LoVo (cell line): ENCODE measurements around the gene NUP62.
A peak's percentile ranks its signal among the peaks of the same experiment; 100 is the strongest.

ENCODE experiments used
- DNase-seq: peaks from one replicate; pipeline ENCODE4 v3.0.0-alpha.2; 2016; ENCODE audit warnings: low spot score

Gene NUP62

GRCh38 chr19:49896863-49897621 is 32.3 kb downstream of the NUP62 start, which contains the start of gene IL4I1:
Gene IL4I1, minus strand, starts transcription at chr19:49896887. Its CDS starts 727 bp downstream, at chr19:49896160.
- DNase-seq, result no peak

- DNase-seq, result no peak
Observed at GRCh38 chr19:49895566-49896297, 33.6 kb downstream of the NUP62 start.

- DNase-seq, result no peak
Observed at GRCh38 chr19:49894879-49895565, 34.3 kb downstream of the NUP62 start.

- no peak for DNase-seq
Observed at GRCh38 chr19:49894011-49894664, 35.2 kb downstream of the NUP62 start.

- DNase-seq, result no peak
Observed at GRCh38 chr19:49892716-49893115, 36.6 kb downstream of the NUP62 start.

GRCh38 chr19:49891393-49891792 is 37.9 kb downstream of the NUP62 start:
- no peak for DNase-seq

GRCh38 chr19:49890349-49891311 is 38.7 kb downstream of the NUP62 start:
- peak; percentile 41 for DNase-seq

GRCh38 chr19:49889687-49890348 is 39.5 kb downstream of the NUP62 start:
- peak; percentile 52 for DNase-seq

GRCh38 chr19:49889038-49889686 is 40.1 kb downstream of the NUP62 start:
- no peak for DNase-seq

- no peak for DNase-seq
Observed at GRCh38 chr19:49888510-49888824, 40.8 kb downstream of the NUP62 start.

- no peak for DNase-seq
Observed at GRCh38 chr19:49887665-49888509, 41.4 kb downstream of the NUP62 start.

GRCh38 chr19:49887037-49887664 is 42.2 kb downstream of the NUP62 start:
- no peak for DNase-seq

- no peak for DNase-seq
Observed at GRCh38 chr19:49884760-49885159, 44.5 kb downstream of the NUP62 start.

- no peak for DNase-seq
Observed at GRCh38 chr19:49884109-49884508, 45.2 kb downstream of the NUP62 start.

GRCh38 chr19:49883094-49883493 is 46.2 kb downstream of the NUP62 start:
- no peak for DNase-seq

GRCh38 chr19:49882643-49883042 is 46.7 kb downstream of the NUP62 start:
- no peak for DNase-seq

GRCh38 chr19:49881672-49882394 is 47.5 kb downstream of the NUP62 start:
- DNase-seq, result no peak

GRCh38 chr19:49881186-49881585 is 48.1 kb downstream of the NUP62 start:
- DNase-seq, result no peak
